ENCODE data around the gene VAT1L. TPM values are rescaled to one million over a fixed set of nuclear protein-coding genes. Genes with fewer than 3 reads are reported as not detected.

VAT1L gene
- total RNA-seq, 1 experiment from 2014 or later: 33.8 TPM

- no peak overlapping the region for H3K56ac ChIP-seq (ENCODE audit: insufficient read length, low read depth, low read length)
- H3K27me3 Mint-ChIP-seq (ENCODE audit: low read depth): no peaks in the 10 kb centered on the region
- H4K5ac ChIP-seq (ENCODE audit: insufficient read length, low read depth, low read length): no peak overlapping the region
- H3K4me2 ChIP-seq (ENCODE audit: insufficient read depth, insufficient read length, low read length): no peak overlapping the region
- no peaks in the 10 kb centered on the region for H3K9me3 Mint-ChIP-seq
- H3K79me1 ChIP-seq (ENCODE audit: insufficient read depth, low read depth, low read length, poor library complexity, severe bottlenecking): no peaks in the 10 kb centered on the region
- no peak overlapping the region for H3K4ac ChIP-seq (ENCODE audit: low read depth, low read length)
- H3K23ac ChIP-seq (ENCODE audit: insufficient read length, low read depth, low read length): no peak overlapping the region
- no peak overlapping the region for H2BK12ac ChIP-seq (ENCODE audit: insufficient read length, low read depth, low read length)
- H2AFZ ChIP-seq (ENCODE audit: low read length): no peak overlapping the region
- no peak overlapping the region for H3K27ac Mint-ChIP-seq
- WGBS (ENCODE audit: extremely low coverage, insufficient read length, low lambda C conversion rate): no CpG with 5 or more reads among the region's 2 CpGs
- no peak overlapping the region for H4K91ac ChIP-seq (ENCODE audit: insufficient read length, low read depth, low read length)
- no peaks in the 10 kb centered on the region; a peak in 2 of 7 replicates for H3K36me3 Mint-ChIP-seq (ENCODE audit: insufficient read depth in 1 of 3, low read depth in 3 of 3)
- DNase-seq: no peak
- H2BK120ac ChIP-seq (ENCODE audit: low read depth, low read length, poor library complexity, severe bottlenecking): no peak overlapping the region
- H2BK5ac ChIP-seq (ENCODE audit: insufficient read length, low read length): no peak overlapping the region
- no peaks in the 10 kb centered on the region for H3K79me2 ChIP-seq (ENCODE audit: insufficient read depth, low read length)
- H2BK20ac ChIP-seq (ENCODE audit: low read depth, low read length, poor library complexity, severe bottlenecking): no peak overlapping the region
- no peak overlapping the region for H3K14ac ChIP-seq (ENCODE audit: insufficient read depth, low read length)
- H3K4me1 ChIP-seq (ENCODE audit: insufficient read depth, low read length): peaks cover 7% of the 10 kb centered on the region; the same call in 1 of the 2 replicates
- TF ChIP-seq CTCF (conservative IDR thresholded peaks at IDR 0.05): no peak
- no peak overlapping the region for H2AK5ac ChIP-seq (ENCODE audit: insufficient read length, low read length)
- H3K23me2 ChIP-seq (ENCODE audit: insufficient read length, low read depth, low read length, poor library complexity, severe bottlenecking): no peaks in the 10 kb centered on the region
- no peaks in the 10 kb centered on the region for H3K9me3 ChIP-seq (ENCODE audit: control insufficient read depth, low read depth, low read length)
- H3K18ac ChIP-seq (ENCODE audit: insufficient read length, low read depth, low read length): no peak overlapping the region
- no peak overlapping the region for H3K4me3 Mint-ChIP-seq
- no peak overlapping the region for H3K27ac ChIP-seq (ENCODE audit: insufficient read length, low read depth, low read length)
- H3K9ac ChIP-seq (ENCODE audit: extremely low read depth, insufficient read length, low read length): no peak overlapping the region
- H4K8ac ChIP-seq (replicated peaks; ENCODE audit: insufficient read length, low read depth, low read length): no peak overlapping the region
- H4K20me1 ChIP-seq (ENCODE audit: control insufficient read depth, insufficient read depth, insufficient read length): no peaks in the 10 kb centered on the region
- H3K27me3 ChIP-seq (ENCODE audit: insufficient read depth, low read length): no peaks in the 10 kb centered on the region
- H2BK15ac ChIP-seq (ENCODE audit: low read depth, low read length): no peak overlapping the region
- H3K4me1 Mint-ChIP-seq: peaks cover 11 to 13% of the 10 kb centered on the region in 2 experiments
- H3T11ph ChIP-seq (ENCODE audit: low read length): no peak overlapping the region
Observed at GRCh38 chr16:77898671-77899211, 110.4 kb downstream of the VAT1L start.

Data from H9 (cell line).